HG03354 (cell line): ENCODE data around the gene YES1.

Source experiments
- ATAC-seq: cut with Tn5 transposase; IDR thresholded peaks from one replicate; pipeline ENCODE4 v1.9.1; 2021; ENCODE audit warnings: mild to moderate bottlenecking; ENCODE audit not compliant: unreplicated experiment, poor library complexity, severe bottlenecking

Gene YES1

GRCh38 chr18:673769-674168 is 138.3 kb downstream of the YES1 start:
- no peak for ATAC-seq

GRCh38 chr18:673317-673716 is 138.7 kb downstream of the YES1 start:
- no peak for ATAC-seq
